ENCODE measurements around the gene NR2F1-AS1.

NR2F1-AS1 gene

GRCh38 chr5:93579692-93580062, 1.3 kb downstream of the NR2F1-AS1 start:
- FAIRE-seq, result no peak
- DNase-seq (ENCODE audit: insufficient read length), result no peak
- no peak for TF ChIP-seq POLR2A (IDR thresholded peaks at IDR 0.05; ENCODE audit: low read depth, low read length)
- no peak for TF ChIP-seq POLR2AphosphoS5 (IDR thresholded peaks at IDR 0.05; ENCODE audit: low read depth, low read length)
- no peak for TF ChIP-seq TAF1 (IDR thresholded peaks at IDR 0.05; ENCODE audit: borderline replicate concordance, low read depth, low read length)

- TF ChIP-seq POLR2A (IDR thresholded peaks at IDR 0.05; ENCODE audit: low read depth, low read length), result no peak
- DNase-seq (ENCODE audit: insufficient read length), result no peak
Measured at GRCh38 chr5:93578813-93579691, 2.0 kb downstream of the NR2F1-AS1 start.

GRCh38 chr5:93577854-93578812, 2.9 kb downstream of the NR2F1-AS1 start:
- FAIRE-seq, result peak; percentile 27
- no peak for TF ChIP-seq POLR2AphosphoS5 (IDR thresholded peaks at IDR 0.05; ENCODE audit: low read depth, low read length)

More at GRCh38 chr5:93578813-93579691, 2.0 kb downstream of the NR2F1-AS1 start:
- no peak for FAIRE-seq

GRCh38 chr5:93576994-93577853, 3.8 kb downstream of the NR2F1-AS1 start:
- TF ChIP-seq TAF1 (IDR thresholded peaks at IDR 0.05; ENCODE audit: borderline replicate concordance, low read depth, low read length), result no peak
- no peak for TF ChIP-seq POLR2AphosphoS5 (IDR thresholded peaks at IDR 0.05; ENCODE audit: low read depth, low read length)
- no peak for TF ChIP-seq POLR2A (IDR thresholded peaks at IDR 0.05; ENCODE audit: low read depth, low read length)
- FAIRE-seq, result no peak
- DNase-seq (ENCODE audit: insufficient read length), result no peak

More at GRCh38 chr5:93577854-93578812, 2.9 kb downstream of the NR2F1-AS1 start:
- no peak for DNase-seq (ENCODE audit: insufficient read length)

GRCh38 chr5:93575461-93576414, 5.3 kb downstream of the NR2F1-AS1 start:
- FAIRE-seq, result peak; percentile 24
- no peak for TF ChIP-seq TAF1 (IDR thresholded peaks at IDR 0.05; ENCODE audit: borderline replicate concordance, low read depth, low read length)
- TF ChIP-seq POLR2AphosphoS5 (IDR thresholded peaks at IDR 0.05; ENCODE audit: low read depth, low read length), result no peak
- no peak for TF ChIP-seq POLR2A (IDR thresholded peaks at IDR 0.05; ENCODE audit: low read depth, low read length)
- no peak for DNase-seq (ENCODE audit: insufficient read length)

- FAIRE-seq (no peak), DNase-seq (ENCODE audit: insufficient read length) (no peak)
- no peak for TF ChIP-seq POLR2AphosphoS5 (IDR thresholded peaks at IDR 0.05; ENCODE audit: low read depth, low read length)
- no peak for TF ChIP-seq POLR2A (IDR thresholded peaks at IDR 0.05; ENCODE audit: low read depth, low read length)
- no peak for TF ChIP-seq TAF1 (IDR thresholded peaks at IDR 0.05; ENCODE audit: borderline replicate concordance, low read depth, low read length)
Measured at GRCh38 chr5:93574491-93575305, 6.3 kb downstream of the NR2F1-AS1 start.

- no peak for TF ChIP-seq POLR2AphosphoS5 (IDR thresholded peaks at IDR 0.05; ENCODE audit: low read depth, low read length)
- no peak for TF ChIP-seq POLR2A (IDR thresholded peaks at IDR 0.05; ENCODE audit: low read depth, low read length)
- no peak for TF ChIP-seq TAF1 (IDR thresholded peaks at IDR 0.05; ENCODE audit: borderline replicate concordance, low read depth, low read length)
- DNase-seq (ENCODE audit: insufficient read length) (no peak), FAIRE-seq (no peak)
Measured at GRCh38 chr5:93573354-93574351, 7.4 kb downstream of the NR2F1-AS1 start.

GRCh38 chr5:93572608-93573353, 8.2 kb downstream of the NR2F1-AS1 start:
- FAIRE-seq (no peak), DNase-seq (ENCODE audit: insufficient read length) (no peak)
- TF ChIP-seq TAF1 (IDR thresholded peaks at IDR 0.05; ENCODE audit: borderline replicate concordance, low read depth, low read length) (no peak), POLR2A (IDR thresholded peaks at IDR 0.05; ENCODE audit: low read depth, low read length) (no peak), POLR2AphosphoS5 (IDR thresholded peaks at IDR 0.05; ENCODE audit: low read depth, low read length) (no peak)
